Measurements from ENCODE around the gene JTB. TPM values are rescaled to one million over a fixed set of nuclear protein-coding genes. Genes with fewer than 3 reads are reported as not detected.

Gene JTB
- total RNA-seq, 1 experiment from 2014 or later, result 202 TPM

Other genes starting within 250 kb of the JTB start
- 58.3 and 66.6 TPM in 2 replicates for gene INTS3, start 249.6 kb downstream of the JTB start, total RNA-seq (2014; rRNA removed; shearing (Covaris generic))
- gene SLC27A3, start 202.3 kb downstream of the JTB start, total RNA-seq (2014; rRNA removed; shearing (Covaris generic)), result 44.7 and 48.9 TPM in 2 replicates
- gene GATAD2B, start 54.7 kb downstream of the JTB start, total RNA-seq (2014; rRNA removed; shearing (Covaris generic)), result 8.9 and 10.9 TPM in 2 replicates
- 41.9 and 57.0 TPM in 2 replicates for gene DENND4B, start 31.0 kb downstream of the JTB start, total RNA-seq (2014; rRNA removed; shearing (Covaris generic))
- gene CRTC2, start 19.1 kb downstream of the JTB start, total RNA-seq (2014; rRNA removed; shearing (Covaris generic)), result 17.1 and 22.4 TPM in 2 replicates
- 310 and 377 TPM in 2 replicates for gene SLC39A1, start 14.1 kb downstream of the JTB start, total RNA-seq (2014; rRNA removed; shearing (Covaris generic))
- gene CREB3L4, start 9.8 kb downstream of the JTB start, total RNA-seq (2014; rRNA removed; shearing (Covaris generic)), result 58.2 and 81.2 TPM in 2 replicates
- 50.7 and 57.3 TPM in 2 replicates for gene RAB13, start 8.7 kb upstream of the JTB start, total RNA-seq (2014; rRNA removed; shearing (Covaris generic))
- 2,701 and 3,425 TPM in 2 replicates for gene RPS27, start 13.1 kb upstream of the JTB start, total RNA-seq (2014; rRNA removed; shearing (Covaris generic))
- 0.03 TPM in 1 of 2 replicates, not detected in the other for gene NUP210L, start 177.4 kb upstream of the JTB start, total RNA-seq (2014; rRNA removed; shearing (Covaris generic))
- gene TPM3, start 214.4 kb upstream of the JTB start, total RNA-seq (2014; rRNA removed; shearing (Covaris generic)), result 712 and 754 TPM in 2 replicates
- not detected in 2 replicates for gene CFAP141, start 228.7 kb upstream of the JTB start, total RNA-seq (2014; rRNA removed; shearing (Covaris generic))
- 162 and 166 TPM in 2 replicates for gene UBAP2L, start 243.3 kb upstream of the JTB start, total RNA-seq (2014; rRNA removed; shearing (Covaris generic))